AML-193 (cell line): Measurements from ENCODE around the gene SART3.
A peak's percentile ranks its signal among the peaks of the same experiment; 100 is the strongest.
"Not testable (repeated sequence)": the region's sequence is repeated elsewhere in the genome, so short reads cannot be mapped to it uniquely, and the experiment has no call there.

Source experiments
- DNase-seq, 2 experiments: peaks; one replicate each; lab custom pipeline; 2025; lab: John Stamatoyannopoulos, UW

SART3 gene

DNA sequence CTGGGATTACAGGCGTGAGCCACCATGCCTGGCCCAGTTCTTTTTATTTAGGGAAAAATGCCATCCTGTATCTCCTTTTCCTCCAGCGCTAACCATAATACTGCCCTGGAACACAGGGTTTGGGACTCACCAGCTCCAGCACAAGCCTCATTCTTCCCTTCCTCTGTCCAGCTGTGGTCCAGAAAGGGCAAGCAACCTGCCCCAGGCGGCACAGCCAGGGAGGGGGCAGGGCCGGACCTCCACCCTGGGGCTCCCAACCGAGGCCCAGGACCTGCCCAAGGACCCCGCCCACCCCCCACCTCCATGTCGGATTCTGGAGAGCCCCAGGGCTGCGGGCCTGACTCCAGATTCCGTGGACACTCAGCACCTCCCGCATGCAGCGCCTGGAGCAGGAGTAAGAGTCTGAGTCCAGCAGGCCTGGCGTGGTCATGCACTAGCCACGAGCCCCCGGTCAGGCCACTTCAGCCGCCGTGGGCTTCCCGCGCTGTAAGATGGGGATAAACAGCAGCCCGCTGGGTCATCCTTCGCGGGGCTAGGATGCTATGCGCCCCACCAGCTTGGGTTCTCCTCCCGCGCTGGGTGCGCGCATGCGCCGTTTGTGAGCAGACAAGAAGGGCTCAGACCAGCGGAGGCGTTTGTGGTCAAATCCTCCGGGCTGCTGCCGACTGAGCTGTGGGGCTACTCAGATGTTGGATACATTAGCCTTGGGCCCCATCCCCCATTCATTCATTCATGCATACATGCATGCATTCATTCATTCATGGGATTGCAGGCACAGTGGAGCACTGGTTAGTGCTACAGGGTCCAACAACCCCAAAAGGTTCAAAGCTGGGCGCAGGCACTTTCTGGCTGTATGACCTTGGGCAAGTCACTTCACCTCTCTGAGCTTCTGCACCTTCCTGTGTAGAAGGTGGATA, 20.6 kb upstream of the SART3 start:
- no peak for DNase-seq

DNA sequence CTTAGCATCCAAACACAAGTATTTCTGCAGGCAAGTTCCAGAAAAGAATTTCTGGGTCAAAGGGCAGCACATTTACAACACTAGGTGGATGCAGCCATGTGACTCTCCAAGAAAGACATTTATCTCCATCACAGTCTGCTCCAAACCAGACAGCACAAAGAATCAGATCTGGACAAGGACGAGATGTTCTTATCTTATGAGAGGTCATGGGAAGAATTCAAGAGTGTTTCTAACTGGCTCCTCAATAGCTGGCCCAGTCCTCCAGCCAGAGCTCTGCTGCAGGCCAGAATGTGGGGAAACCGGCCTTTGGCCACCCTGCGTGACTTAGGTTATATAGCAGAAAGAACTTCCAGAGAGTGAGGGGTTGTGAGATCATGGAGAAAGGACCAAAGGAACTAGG, 19.6 kb upstream of the SART3 start:
- no peak for DNase-seq

DNA sequence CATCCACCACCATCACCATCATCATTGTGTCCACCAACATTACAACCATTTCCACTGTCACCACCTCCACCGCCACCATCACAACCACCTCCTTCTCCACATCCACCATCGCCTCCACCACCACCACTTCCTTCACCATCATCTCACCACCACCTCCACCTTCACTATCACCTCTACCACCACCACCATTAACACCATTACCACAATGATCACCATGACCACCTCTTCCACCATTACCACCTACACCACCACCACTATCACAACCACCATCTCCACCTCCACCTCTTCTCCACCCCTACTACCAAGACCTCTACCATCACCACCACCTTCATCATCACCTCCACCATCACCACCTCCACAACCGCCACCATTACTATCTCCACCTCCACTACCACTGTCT, 17.8 kb upstream of the SART3 start:
- DNase-seq = no peak

DNA sequence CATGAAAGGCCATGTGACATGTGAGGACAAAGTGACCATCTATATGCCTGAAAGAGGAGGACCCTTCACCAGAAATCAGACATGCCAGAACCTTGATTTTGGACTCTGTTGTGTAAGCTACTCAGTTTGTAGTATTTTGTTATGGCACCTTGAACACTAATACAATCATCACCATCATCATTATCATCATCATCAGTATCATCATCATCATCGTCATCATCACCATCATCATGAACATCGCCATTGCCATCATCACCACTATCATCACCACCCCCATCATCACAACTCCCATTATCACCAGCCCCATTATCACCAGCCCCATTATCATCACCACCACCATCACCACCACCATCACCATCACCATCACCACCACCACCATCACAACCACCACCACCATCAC, 17.3 kb upstream of the SART3 start:
- DNase-seq = no peak

DNA sequence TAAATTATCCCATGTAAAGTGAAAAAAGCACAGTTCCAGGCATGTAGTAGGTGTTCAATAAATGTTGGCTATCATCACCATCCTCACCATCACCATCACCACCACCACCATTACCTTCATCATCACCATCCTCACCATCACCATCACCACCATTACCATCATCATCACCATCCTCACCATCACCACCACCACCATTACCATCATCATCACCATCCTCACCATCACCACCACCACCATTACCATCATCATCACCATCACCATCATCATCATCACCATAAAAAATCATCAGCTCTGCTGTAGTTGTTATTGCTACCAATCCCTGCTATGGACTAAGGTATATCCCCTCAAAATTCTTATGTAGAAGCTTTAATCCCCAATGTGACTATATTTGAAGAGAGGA, 16.5 kb upstream of the SART3 start:
- DNase-seq = no peak

DNA sequence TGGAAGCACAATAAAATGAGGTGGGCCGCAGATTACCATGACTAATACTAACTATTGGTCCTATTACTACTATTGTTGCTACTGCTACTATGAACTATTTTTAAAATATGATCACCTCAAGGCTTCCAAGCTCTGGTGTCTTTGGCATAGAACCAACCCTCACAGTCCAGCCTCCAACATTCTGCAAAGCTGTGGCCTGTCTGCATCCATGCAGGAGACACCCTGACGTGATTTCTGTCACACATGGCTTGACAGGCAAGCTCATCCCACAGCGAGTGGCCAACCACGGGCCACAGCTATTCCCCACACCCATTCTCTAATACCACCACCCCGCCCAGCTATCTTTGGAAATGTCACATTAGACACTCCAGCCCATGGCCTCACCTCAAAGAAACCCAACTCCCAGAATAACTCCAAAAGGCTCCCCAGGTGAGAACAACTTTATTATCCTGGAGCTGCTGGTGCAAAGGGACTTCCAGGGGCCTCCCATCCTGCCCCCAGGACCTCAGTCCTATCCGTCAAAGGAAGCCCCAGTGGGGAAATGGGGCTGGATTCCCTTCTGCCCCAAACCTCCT, 15.8 kb upstream of the SART3 start:
- no peak for DNase-seq

DNA sequence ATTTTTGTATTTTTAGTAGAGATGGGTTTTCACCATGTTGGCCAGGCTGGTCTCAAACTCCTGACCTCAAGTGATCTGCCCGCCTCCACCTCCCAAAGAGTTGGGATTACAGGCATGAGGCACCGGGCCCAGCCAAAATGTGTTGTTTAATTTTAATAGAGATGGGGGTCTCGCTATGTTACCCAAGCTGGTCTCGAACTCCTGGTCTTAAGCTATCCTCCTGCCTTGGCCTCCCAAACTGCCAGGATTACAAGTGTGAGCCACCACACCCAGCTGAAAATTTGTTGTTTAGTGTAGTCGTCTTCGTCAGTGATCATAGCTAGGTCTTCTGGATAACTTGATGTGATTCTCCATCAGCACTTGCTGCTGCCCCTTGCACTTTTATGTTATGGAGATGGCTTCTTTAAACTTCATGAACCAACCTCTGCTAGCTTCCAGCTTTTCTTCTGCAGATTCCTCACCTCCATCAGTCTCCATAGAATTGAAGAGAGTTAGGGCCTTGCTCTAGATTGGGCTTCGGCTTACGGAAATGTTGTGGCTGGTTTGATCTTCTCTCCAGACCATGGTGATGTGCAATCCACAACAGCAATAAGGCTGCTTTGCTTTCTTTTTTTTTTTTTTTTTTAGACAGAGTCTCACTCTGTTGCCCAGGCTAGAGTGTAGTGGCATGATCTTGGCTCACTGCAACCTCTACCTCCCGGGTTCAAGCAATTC, 14.4 kb upstream of the SART3 start:
- DNase-seq = no peak

DNA sequence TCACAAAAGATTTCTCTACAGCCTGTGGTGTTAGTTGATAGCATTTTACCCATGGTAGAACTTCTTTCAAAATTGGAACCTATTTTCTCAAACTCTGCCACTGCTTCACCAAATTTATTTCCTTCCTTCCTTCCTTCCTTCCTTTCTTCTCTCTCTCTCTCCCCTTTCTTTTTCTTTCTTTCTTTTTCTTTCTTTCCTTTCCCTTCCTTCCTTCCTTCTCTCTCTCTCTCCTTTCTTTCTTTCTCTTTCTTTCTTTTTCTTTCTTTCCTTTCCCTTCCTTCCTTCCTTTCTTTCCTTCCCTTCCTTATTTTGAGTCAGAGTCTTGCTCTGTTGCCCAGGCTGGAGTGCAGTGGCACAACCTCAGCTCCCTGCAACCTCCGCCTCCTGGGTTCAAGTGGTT, 13.3 kb upstream of the SART3 start:
- not testable (repeated sequence) for DNase-seq

DNA sequence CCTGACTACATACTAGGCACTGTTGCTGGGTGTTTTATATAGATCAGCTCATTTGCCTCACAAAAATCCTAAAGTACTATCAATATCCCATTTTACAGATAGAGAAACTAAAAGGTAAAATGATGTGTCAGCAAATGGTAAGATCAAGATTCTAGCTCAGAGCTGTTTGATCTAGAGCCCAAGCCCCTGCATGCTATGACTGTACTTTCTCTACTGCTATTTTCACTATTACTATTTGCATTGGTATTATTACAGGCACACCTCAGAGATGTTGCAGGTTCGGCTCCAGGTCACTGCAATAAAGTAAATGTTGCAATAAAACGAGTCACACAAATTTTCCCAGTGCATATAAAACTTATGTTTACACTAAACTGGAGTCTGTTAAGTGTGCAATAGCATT, 12.3 kb upstream of the SART3 start:
- DNase-seq = no peak

DNA sequence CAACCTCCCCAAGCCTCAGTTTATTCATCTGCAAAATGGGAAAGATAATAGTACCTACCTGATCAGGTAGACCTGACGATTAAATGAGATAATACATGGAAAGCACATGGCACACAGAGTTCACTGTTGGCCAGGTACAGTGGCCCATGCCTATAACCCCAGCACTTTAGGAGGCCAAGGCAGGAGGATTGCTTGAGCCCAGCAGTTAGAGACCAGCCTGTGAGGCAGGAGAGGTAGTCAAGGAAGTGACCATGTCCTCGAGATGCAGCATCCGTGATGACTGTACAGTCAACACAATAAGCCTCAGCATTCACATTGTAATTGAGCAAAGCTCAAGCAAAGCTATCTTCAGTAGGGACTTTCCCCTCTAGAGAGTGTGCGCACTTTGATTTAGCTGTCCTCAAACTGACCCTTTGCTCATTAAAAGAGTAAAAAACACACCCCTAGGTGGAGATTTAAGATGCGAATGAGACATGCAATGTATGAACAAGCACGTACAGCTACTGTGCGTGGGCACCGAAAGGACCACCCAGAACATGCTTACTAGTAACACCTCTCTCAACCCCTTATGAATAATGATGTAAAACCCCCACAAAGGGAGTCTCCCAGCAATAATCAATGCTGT, 11.3 kb upstream of the SART3 start:
- no peak for DNase-seq

DNA sequence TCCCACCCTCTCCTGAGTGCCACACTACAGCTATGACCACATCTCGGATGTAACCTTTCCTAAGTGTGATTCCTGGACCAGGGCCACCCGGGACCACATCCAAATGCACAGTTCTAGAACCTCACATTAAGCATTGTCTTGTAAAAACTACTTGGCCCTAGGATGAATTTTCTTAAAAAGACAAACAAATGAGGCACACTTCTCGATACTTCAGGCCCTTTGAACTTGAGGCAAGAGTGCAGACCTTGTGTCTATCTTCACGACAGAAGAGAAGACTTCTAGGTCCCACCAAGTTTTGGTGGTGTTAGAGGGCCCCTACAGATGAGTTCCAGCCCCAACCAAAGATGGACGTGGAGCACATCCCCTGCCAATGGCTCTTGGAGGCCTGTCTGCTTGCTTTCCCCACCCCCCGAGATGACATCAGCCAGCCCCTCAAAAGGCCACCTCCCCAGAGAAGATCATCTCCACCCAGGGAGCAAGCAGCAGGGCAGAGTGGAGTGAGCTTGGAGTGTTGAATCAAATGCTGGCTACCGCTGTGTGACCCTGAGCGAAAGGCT, 10.7 kb upstream of the SART3 start:
- DNase-seq = no peak

DNA sequence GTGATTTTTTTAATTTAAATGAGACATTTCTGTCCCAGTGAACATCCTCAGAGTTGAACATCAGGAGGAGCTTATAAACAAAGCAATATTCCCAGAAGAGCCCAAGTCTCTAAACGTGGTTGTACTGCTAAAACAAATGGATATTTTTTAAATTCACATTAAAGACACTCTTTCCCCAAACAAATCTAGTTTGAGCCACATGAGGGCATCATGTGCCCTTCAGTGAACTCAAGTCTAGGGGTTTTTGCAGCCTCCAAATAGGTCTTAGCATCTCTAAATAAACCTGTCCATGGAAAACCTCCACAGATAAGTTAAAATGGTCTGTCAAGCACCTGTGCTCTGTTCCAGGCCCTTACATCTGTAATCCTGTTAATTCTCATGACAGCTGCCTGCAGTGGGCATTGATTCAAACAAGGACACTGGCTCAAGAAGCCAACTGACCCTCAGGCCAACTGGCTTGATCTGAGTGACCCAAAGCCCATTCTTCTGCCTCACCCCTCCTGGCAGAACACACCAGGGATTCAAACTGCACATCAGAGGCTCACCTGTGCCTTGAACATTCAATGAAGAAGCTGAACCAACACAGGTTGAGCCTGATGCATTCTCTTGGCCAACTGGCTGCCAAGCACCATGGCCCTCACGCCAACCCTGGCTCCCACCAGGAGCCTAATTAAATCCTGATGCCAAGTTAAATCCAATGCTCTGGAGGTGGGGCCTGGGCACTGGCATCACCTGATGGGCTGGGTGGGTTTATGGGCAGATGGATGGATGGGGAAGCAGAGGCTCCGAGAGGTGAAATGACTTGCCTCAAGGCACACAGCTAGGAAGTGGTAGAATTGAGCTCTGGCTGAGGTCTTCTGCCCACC, 10.0 kb upstream of the SART3 start:
- peak; percentile 26 to 28 for DNase-seq

DNA sequence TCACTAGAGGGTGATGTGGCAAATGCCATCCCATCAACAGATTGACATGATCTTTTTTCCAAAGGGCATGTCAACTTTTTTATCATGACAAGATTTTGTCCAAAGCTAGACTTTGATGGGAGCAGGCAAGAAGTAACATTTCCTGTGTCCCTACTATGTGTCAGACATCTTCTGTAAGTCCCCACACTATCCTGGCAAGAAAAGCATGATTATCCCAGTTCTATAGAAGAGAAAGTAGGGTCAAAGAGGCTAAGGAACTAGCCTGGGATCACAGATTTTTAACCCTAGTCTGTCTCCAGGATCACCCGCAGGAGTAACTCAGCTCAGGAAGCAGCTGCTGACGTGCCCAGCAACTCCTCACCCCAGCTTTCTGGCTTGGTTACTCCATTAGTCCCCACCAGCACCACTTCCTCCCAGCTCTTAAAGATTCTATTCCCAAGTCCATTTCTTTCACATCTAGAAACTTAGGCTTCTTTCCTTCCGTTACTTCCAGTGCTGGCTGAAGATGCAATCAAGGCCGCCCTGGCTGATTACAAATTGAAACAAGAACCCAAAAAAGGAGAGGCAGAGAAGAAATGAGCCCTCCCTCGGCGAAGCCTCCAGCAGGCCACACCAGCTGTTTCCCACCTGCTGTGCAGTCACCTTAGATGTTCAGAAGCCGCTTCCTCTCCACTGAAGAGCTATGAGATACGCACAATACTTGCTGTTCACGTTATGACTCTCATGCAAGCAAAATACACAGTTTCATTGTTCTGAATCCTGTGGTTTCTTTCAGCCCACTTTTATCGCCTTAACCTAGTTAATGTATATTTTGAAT, 7.6 kb upstream of the SART3 start:
- DNase-seq = no peak

DNA sequence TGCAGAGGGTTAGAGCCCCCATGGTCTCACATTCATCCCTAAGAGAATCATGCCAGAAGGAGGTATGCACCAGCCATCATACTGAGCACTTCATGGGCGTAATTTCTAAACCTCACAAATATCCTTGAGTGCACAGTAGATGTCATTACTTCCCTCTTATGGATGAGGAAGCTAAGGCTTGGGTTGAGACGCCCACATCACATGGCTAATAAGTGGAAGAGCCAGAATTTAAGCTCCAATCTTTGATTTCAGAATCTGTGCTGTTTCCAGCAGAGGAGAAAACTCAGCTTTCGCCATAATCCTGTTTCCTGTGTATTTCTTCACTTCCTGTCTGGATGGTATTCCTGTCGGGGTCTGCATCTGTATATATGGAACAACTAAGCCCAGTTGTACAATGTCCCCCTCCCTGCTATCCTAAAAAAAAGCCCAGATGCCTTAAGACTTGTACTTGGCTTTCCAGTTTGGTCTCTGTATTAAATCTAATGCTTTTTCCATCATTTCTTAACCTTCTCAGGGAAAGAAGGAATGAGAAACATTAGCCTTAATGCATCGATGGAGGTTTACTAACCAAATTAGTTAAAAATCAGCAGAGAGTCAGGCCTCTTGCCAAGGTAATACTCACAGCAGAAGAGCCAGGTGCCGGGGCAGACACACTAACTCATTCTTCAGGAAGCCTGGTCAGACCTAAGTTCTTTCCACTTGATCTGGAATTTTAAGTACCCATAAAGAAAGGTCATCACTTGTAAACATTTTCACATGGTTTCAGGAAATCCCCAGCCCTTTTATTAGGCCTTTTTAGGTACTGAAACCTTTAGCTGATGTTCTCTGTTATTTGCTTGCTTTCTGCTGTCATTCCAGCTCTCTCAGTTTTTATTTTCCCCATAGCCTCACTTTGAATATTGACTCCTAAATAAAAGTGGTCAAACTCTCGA, 6.7 kb upstream of the SART3 start:
- no peak for DNase-seq

DNA sequence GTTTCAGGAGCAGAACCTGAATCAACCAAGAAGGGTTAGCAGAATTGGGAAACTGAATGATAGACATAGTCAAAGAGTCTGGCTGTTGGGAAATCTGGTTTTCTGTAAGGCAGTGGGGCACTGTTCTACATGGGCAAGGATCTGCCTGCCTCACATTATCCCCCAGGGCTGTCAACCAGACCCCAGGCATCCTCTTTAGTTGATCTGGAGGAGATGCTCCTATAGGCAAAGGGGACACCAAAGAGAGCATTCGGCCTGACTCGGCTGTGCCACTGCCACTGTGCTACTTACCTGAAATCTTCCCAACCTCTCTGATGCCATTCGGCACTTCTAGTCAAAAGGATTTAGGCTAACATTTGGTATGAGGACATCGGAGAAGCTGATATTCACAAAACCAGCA, 5.5 kb upstream of the SART3 start:
- DNase-seq = no peak

DNA sequence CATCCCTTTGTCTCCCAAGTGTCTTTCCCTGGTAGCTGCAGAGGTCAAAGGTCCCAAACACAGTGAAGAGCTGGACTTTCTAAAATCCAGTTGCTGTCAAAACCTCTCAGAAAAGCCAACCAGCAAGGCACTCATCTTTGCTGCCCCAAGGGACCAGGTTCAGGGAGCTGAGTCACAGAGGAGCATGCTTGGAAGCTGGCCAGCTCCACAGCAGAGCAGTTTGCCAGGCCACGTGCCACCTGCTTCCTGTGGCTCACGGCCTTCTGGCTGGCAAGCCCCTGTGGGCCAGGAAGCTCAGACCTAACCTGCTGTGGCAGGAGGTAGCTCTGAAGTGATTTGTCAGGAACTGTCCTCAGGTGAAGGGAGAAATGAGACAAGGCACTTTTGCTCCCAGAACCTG, 5.0 kb upstream of the SART3 start:
- peak; percentile 58 to 63 for DNase-seq

DNA sequence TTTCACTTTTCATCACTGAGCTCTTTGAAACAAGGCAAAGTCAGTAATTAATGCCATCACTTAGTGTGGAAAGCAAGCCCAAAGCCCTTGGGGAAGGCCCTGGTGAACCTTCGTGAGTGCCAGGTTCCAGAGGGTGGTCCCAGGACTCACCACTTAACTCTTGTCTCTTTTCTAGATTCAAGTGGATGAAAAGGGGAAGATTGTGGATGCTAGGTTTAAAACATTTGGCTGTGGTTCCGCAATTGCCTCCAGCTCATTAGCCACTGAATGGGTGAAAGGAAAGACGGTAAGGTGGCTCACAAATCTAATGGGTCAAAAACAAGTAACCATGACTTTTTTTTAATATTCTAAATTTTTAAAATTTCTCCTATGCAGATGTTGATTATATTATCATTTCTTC, 4.2 kb upstream of the SART3 start:
- DNase-seq = no peak

DNA sequence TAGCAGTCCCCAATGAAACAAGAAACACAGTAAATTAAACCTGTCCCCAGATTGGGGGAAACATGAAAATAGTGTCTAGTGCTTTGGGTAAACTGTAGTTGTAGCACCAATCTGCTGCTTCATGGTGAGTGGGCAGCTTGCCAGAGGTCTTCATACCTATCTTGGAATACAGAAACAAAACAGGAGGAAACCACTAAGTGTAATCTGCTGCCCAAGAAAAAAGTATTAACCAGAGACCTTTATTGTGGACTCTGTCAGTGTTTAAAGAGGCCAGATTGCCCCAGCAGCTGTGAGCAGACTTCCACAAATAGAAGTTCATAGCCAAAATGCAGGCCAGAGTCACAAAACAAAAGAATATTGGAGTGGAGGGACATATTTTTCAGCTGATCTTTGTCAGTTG, 3.8 kb upstream of the SART3 start:
- DNase-seq = no peak

DNA sequence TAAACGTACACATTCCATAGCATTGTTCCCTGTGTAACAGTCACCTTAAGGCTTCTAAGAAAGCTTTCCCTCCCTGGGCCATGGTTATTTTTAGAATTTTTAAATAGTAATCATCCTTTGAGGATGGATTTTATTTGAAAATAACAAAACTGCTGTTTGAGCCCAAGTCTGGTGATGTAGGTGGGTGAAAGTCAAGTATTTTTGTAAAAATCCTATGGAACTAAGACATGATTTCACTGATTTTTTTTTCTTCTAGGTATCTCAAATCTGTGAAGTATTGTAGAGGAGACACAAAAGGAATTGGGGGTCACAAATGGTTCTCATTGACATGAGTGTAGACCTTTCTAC, 2.8 kb upstream of the SART3 start:
- DNase-seq = no peak
